ENCODE results near the gene USHBP1.

DNA sequence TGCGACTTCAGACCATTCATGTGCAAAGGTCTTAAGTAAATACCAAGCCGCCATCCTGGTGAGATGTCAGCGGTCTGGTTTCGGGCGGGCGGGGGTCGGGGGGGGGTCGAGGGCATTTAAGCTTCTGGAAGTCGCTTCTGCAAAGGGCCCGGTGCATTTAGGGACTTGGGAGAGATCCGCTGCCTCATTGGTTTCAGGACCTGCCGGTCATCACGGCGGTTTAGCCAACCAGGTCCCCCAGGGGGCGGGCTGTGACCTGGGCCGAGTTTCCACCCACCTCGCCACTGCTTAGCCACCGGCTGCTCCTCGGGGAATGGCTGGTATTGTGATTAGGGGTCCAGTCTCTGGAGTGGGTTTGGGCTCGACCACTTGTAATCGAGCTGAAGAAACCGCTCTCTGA is 24.9 kb upstream of the USHBP1 start:
- TF ChIP-seq, protein P1, sequence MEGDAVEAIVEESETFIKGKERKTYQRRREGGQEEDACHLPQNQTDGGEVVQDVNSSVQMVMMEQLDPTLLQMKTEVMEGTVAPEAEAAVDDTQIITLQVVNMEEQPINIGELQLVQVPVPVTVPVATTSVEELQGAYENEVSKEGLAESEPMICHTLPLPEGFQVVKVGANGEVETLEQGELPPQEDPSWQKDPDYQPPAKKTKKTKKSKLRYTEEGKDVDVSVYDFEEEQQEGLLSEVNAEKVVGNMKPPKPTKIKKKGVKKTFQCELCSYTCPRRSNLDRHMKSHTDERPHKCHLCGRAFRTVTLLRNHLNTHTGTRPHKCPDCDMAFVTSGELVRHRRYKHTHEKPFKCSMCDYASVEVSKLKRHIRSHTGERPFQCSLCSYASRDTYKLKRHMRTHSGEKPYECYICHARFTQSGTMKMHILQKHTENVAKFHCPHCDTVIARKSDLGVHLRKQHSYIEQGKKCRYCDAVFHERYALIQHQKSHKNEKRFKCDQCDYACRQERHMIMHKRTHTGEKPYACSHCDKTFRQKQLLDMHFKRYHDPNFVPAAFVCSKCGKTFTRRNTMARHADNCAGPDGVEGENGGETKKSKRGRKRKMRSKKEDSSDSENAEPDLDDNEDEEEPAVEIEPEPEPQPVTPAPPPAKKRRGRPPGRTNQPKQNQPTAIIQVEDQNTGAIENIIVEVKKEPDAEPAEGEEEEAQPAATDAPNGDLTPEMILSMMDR (IDR thresholded peaks at IDR 0.05) = no peak
- TF ChIP-seq EZH2 (IDR thresholded peaks at IDR 0.05; ENCODE audit: borderline replicate concordance, insufficient read depth, low read depth, low read length, poor library complexity, severe bottlenecking) = no peak

Data from B cell (primary cell).